ENCODE results near the gene ZNF467. TPM values are rescaled to one million over a fixed set of nuclear protein-coding genes. Genes with fewer than 3 reads are reported as not detected.

Gene ZNF467
- total and polyA plus RNA-seq, 2 of the 8 experiments (the other 6 are each of a cell fraction or from before 2014, with no cell fraction given) = 0.50 to 0.51 TPM

GRCh38 chr7:149720372-149721083, 52.9 kb downstream of the ZNF467 start (continued):
- no peak for TF ChIP-seq USF2 (IDR thresholded peaks at IDR 0.05; ENCODE audit: low read length)
- TF ChIP-seq RNF2 (IDR thresholded peaks at IDR 0.05; ENCODE audit: borderline replicate concordance, low read depth, low read length, missing control alignments, poor library complexity, severe bottlenecking) = no peak
- TF ChIP-seq POLR2AphosphoS5 (IDR thresholded peaks at IDR 0.05; ENCODE audit: low read depth, low read length) = no peak; the same call in 1 of the 2 replicates
- no peak for TF ChIP-seq ASH2L (IDR thresholded peaks at IDR 0.05; ENCODE audit: low read length)
- TF ChIP-seq HDAC6 (IDR thresholded peaks at IDR 0.05; ENCODE audit: low read depth, low read length) = no peak
- no peak for TF ChIP-seq ATF2 (IDR thresholded peaks at IDR 0.05; ENCODE audit: low read length)
- TF ChIP-seq MAX (IDR thresholded peaks at IDR 0.05) = no peak
- no peak for TF ChIP-seq EGR1 (IDR thresholded peaks at IDR 0.05; ENCODE audit: borderline replicate concordance, low read depth, low read length)

Measured in H1 (cell line).